GM04503 (cell line): ENCODE results near the gene CNNM2.

ENCODE experiments used
- DNase-seq: peaks from one replicate; pipeline ENCODE4 v3.0.0-alpha.2; 2012; ENCODE audit warnings: low read depth

Gene CNNM2

DNA sequence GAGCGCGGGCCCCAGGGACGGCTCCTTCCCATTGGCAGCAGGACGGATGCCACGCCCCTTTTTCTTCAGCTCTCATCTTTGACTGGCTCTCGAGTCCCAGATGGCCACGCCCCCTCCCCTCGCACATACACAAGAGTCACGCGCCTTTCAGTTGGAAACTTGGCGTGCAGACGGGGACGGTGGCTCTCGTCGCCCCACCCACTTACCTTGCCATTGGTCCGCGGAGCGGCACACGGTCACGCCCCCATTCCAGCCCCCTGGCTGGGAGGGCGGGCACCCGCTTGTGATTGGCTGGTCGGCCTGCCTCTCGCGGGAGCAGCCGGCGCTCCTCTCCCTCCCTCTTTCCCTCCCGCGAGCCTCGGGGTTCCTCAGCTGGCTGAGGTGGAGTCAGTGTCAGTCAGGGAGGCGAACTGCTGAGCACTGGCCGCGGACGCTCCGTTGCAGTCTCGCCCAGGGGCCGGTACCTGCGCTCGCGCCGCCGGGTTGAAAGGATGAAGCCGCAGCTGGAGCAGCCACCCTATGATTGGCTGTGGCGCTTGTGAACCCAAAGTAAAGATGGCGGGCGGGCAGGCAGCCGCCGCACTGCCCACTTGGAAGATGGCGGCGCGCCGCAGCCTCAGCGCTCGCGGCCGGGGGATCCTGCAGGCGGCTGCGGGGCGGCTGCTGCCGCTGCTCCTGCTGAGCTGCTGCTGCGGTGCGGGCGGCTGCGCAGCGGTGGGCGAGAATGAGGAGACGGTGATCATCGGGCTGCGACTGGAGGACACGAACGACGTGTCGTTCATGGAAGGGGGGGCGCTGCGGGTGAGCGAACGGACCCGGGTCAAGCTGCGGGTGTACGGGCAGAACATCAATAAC is at the start of gene CNNM2:
TSS of gene CNNM2 (plus strand) at position 333 of the 855 bp plus-strand sequence. CDS start at position 520, 187 bp downstream.
- peak; percentile 96 for DNase-seq

DNA sequence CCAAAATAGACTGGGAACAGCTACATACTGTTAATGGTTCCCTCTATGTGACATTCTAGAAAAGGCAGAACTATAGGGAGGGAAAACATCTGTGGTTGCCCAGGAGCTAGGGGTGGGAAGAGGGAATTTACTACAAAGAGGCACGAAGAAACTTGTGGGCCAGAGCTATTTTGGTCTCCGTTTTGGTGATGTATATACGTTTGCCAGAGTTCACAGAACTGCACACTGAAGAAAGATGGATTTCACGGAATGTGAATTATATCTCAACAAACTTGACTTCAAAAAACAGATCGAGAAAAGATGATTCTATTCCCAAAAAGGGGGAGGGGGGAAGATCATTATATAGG is 49.2 kb upstream of the CNNM2 start:
- no peak for DNase-seq

DNA sequence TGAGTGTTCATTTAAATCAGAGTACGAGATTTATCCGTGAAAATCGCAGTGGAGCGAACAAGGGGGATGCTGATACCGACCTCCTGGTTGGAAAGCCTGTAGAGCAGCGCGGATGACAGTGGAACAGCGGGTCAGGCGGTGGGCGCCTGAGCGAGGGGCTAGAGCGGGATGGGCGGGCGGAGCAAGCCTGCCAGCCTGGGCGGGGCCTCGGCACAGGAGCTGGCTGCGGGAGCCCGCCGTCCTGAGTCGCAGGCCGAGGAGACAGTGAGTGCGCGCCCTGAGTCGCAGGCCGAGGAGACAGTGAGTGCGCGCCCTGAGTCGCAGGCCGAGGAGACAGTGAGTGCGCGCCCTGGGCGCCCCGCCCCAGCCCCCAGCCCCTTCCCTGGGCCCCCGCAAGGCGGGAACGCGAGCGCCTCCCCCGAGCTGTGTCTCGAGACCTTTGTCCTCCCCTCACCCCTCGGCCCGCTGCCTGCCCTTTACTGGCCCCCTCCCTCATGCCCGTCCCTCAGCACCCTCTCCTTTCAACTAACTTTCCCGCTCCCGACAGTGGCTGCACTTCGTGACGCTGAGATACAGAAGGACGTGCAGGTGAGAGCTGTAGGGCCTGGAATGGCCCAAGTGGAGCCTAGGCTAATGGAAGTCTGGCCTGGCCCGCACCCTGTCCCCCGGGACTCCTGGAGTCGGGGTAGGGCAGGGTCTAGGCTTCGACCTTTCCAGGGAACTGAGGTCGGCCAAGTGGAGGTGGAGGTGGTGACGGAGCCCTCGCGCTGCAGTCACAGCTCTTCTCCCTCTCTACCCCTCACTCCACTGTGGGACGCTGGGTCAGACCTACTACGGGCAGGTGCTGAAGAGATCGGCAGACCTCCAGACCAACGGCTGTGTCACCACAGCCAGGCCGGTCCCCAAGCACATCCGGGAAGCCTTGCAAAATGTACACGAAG is 48.6 kb upstream of the CNNM2 start, which contains the start of gene AS3MT:
TSS of gene AS3MT (plus strand) at position 213 of the 941 bp plus-strand sequence. CDS start at position 336, 123 bp downstream.
- no peak for DNase-seq

DNA sequence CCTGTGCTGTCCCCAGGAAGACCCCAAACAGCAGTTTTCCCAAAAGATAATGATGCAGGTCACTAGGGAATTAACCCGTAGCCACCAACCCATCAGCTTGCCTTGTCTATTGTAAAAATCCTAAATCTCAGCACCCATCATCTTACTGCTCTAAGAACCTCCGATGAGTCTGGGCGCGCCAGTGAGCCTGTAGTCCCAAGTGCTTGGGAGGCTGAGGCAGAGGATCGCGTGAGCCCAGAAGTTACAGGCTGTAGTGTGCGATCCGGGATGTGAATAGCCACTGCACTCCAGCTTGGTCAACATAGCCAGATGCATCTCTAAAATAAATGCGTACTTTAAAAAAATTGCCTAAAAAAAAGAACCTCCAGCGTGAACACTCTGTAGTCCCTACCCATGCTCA is 47.9 kb upstream of the CNNM2 start:
- no peak for DNase-seq

- no peak for DNase-seq
These were observed 45.9 kb upstream of the CNNM2 start for GRCh38 chr10:102872163-102872562.

DNA sequence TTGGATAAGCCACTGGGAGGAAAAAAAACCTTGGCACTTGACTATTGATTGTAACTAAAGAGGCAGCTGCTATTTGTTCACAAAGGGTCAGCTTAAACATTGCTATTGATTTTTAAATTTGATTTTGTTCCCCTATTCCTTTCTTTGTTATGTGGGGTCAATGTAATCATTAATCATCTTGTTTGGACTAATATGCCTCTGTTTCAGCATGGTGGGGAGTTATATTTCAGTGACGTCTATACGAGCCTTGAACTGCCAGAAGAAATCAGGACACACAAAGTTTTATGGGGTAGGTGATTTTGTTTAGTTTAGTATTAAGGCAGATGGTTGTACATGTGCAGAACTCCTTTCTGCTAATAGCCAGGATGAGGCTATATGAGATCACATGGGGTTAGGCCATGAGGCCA is 41.3 kb upstream of the CNNM2 start:
- DNase-seq, result no peak

- DNase-seq, result no peak
These were observed 39.5 kb upstream of the CNNM2 start for GRCh38 chr10:102878629-102879028.

- no peak for DNase-seq
These were observed 37.8 kb upstream of the CNNM2 start for GRCh38 chr10:102880256-102880655.

DNA sequence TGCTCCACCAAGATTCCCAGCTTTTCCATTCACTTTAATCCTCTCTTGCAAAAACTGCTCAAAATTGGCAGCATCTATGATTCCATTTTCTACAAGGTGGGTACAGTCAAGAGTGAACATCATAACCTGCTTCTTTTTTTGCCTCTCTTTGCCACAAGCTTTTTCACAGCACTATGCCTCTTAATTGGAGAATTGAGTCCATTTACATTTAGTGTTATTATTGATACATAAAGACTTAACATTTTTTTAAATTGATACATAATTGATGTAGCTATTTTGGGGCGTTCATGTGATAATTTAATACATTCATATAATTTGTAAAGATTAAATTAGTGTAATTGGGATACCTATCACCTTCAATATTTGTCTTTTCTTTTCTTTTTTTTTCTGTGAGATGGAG is 30.0 kb upstream of the CNNM2 start:
- DNase-seq, result no peak

- DNase-seq, result no peak
These were observed 23.5 kb upstream of the CNNM2 start for GRCh38 chr10:102894466-102895213.

GRCh38 chr10:102900006-102900405 is 18.1 kb upstream of the CNNM2 start:
- no peak for DNase-seq

GRCh38 chr10:102904346-102904745 is 13.7 kb upstream of the CNNM2 start:
- DNase-seq, result no peak

DNA sequence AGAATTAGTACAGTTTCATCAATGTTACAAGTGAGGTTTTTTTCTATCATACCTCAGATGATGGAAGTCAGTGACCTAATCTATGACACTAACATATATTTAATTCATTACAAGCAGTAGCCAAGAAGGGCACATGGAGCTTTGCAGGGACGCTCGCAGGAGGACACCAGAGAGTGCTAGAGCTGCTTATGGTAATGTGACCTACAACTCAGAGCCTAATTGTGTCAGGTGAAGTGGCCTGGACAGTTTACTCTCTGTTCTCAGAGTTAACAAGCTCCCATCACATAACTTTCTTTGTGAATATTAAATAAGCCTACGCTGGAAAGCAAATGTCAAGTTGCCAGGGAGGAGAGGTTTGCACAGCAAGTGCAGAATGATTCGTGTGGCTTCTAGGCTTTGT is 11.6 kb upstream of the CNNM2 start:
- DNase-seq, result no peak

- DNase-seq, result no peak
These were observed 3.3 kb upstream of the CNNM2 start for GRCh38 chr10:102914781-102915180.

DNA sequence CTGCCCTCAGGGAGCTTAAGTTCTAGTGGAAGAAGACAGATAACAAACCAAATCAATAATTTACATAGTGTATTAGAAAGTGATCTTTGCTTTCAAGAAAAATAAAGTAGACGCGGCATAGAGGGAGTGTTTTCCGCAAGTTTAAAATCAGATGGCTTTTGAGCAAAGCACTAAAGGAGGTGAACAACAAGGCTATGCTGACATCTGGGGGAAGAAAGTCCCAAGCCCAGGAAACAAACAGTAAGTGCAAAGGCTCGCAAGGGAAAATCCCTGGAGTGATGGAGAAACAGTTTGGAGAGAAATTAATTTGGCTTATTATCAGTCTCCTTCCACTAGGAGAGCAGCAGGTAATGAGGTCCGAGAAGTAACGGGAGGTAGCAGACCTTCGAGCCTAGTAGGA is 1.9 kb upstream of the CNNM2 start:
- no peak for DNase-seq

DNA sequence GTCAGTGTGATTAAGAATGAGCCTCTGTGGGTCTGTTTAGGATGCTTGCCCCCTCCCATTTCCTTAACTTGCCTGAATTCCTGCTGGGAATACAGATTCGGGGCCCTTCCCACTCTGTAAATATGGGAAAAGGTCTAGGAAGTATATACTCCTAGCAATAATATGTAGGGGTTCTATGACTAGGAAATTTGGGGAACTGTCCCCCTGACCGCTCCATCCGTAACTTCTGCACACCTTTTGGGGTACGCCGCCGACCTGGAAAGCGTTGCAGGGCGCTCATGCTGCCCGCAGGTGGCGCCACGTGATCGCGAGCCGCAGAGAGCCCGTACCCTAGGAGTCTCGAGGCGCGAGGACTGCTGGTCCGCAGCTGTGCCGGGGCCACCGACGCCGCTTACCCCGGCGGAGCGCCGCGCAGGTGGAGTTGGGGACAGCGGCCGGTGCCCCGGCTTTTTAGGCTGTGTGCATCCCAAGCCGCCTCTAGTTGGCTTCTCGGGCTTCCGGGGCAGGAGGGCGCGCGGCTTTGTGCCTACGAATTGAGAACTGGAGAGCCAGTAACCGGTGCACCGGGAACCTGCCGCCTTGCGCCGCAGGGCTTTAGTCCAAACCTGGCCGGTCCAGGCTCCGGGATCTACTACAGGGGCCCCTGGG is 656 bp upstream of the CNNM2 start:
- DNase-seq, result no peak

DNA sequence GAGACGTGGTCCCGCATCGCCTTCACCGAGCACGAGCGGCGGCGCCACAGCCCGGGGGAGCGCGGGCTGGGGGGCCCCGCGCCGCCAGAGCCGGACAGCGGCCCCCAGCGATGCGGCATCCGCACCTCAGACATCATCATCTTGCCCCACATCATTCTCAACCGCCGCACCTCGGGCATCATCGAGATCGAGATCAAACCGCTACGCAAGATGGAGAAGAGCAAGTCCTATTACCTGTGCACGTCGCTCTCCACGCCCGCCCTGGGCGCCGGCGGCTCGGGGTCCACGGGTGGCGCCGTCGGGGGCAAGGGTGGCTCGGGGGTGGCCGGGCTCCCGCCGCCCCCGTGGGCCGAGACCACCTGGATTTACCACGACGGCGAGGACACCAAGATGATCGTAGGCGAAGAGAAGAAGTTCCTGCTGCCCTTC is 737 bp downstream of the CNNM2 start:
- DNase-seq, result no peak

DNA sequence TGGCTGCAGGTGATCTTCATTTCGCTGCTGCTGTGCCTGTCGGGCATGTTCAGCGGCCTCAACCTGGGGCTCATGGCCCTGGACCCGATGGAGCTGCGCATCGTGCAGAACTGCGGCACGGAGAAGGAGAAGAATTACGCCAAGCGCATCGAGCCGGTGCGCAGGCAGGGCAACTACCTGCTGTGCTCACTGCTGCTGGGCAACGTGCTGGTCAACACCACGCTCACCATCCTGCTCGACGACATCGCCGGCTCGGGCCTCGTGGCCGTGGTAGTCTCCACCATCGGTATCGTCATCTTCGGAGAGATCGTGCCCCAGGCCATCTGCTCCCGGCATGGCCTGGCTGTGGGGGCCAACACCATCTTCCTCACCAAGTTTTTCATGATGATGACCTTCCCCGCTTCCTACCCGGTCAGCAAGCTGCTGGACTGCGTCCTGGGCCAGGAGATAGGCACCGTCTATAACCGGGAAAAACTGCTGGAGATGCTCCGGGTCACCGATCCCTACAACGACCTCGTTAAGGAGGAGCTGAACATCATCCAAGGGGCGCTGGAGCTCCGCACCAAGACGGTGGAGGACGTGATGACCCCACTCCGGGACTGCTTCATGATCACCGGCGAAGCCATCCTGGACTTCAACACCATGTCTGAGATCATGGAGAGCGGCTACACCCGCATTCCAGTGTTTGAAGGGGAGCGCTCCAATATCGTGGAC is 1.3 kb downstream of the CNNM2 start:
- no peak for DNase-seq

GRCh38 chr10:102919992-102920739 is 2.1 kb downstream of the CNNM2 start:
- no peak for DNase-seq

GRCh38 chr10:102923601-102924000 is 5.5 kb downstream of the CNNM2 start:
- no peak for DNase-seq
